ENCODE measurements around the gene LCOR. TPM values are rescaled to one million over a fixed set of nuclear protein-coding genes. Genes with fewer than 3 reads are reported as not detected.
A peak's percentile ranks its signal among the peaks of the same experiment; 100 is the strongest.

LCOR gene
- total RNA-seq, 3 donors from 2014 or later (not counting 1 experiment from before 2014, with no cell fraction given): 68.5 to 92.4 (median 87.7) TPM

GRCh38 chr10:96860631-96861277, 28.7 kb downstream of the LCOR start:
- Histone ChIP-seq H3K36me3 (ENCODE audit: control insufficient read depth, insufficient read depth, low read length) (peaks cover 8% of the 10 kb centered on the region), H3K27ac (ENCODE audit: low read length) (no peak overlapping the region)
- 90% methylated on average over 5 of the region's 5 CpGs for WGBS (ENCODE audit: insufficient coverage)

GRCh38 chr10:96863922-96864543, 31.9 kb downstream of the LCOR start:
- TF ChIP-seq CTCF (IDR thresholded peaks at IDR 0.05): no peak
- peaks cover 5% of the 10 kb centered on the region for H3K36me3 ChIP-seq (ENCODE audit: control insufficient read depth, insufficient read depth, low read length)
- ATAC-seq (peak in 1 of 3 donors; percentile 47), DNase-seq (no peak)
- no peaks in the 10 kb centered on the region for H3K27me3 ChIP-seq (ENCODE audit: control insufficient read depth, insufficient read depth, low read length)
- peaks cover 49 to 56% of the 10 kb centered on the region in 2 donors for H3K4me1 Mint-ChIP-seq
- no peak overlapping the region for H3K4me3 ChIP-seq (ENCODE audit: low read length)
- no peaks in the 10 kb centered on the region for H3K27me3 Mint-ChIP-seq (ENCODE audit: low read depth in 2 of 2)
- H3K9me3 ChIP-seq (ENCODE audit: control insufficient read depth, insufficient read depth, low read length): no peaks in the 10 kb centered on the region
- H3K36me3 Mint-ChIP-seq: no peaks in the 10 kb centered on the region
- H3K27ac ChIP-seq (ENCODE audit: low read length): no peak overlapping the region
- H3K9me3 Mint-ChIP-seq: no peaks in the 10 kb centered on the region
- 86% methylated on average over 1 of the region's 3 CpGs for WGBS (ENCODE audit: insufficient coverage)
- H3K4me1 ChIP-seq (ENCODE audit: control insufficient read depth, insufficient read depth, low read length): peaks cover 2% of the 10 kb centered on the region
- H3K4me3 Mint-ChIP-seq: no peak overlapping the region
- intact Hi-C loops (cut with micrococcal nuclease): no loop called here
- peak overlapping the region; percentile 19 to 56 for H3K27ac Mint-ChIP-seq

More at GRCh38 chr10:96860631-96861277, 28.7 kb downstream of the LCOR start:
- intact Hi-C loops (cut with micrococcal nuclease): no loop called here
- no peak for TF ChIP-seq CTCF (IDR thresholded peaks at IDR 0.05)
- H3K36me3 Mint-ChIP-seq: no peaks in the 10 kb centered on the region
- H3K27me3 Mint-ChIP-seq (ENCODE audit: low read depth in 2 of 2): no peaks in the 10 kb centered on the region
- H3K9me3 Mint-ChIP-seq: no peaks in the 10 kb centered on the region
- no peak for DNase-seq
- Histone ChIP-seq H3K4me1 (ENCODE audit: control insufficient read depth, insufficient read depth, low read length) (peaks cover 9% of the 10 kb centered on the region), H3K27me3 (ENCODE audit: control insufficient read depth, insufficient read depth, low read length) (no peaks in the 10 kb centered on the region), H3K4me3 (ENCODE audit: low read length) (no peak overlapping the region), H3K9me3 (ENCODE audit: control insufficient read depth, insufficient read depth, low read length) (no peaks in the 10 kb centered on the region)
- peaks cover 69 to 79% of the 10 kb centered on the region in 2 donors for H3K4me1 Mint-ChIP-seq
- H3K27ac Mint-ChIP-seq: peak overlapping the region; percentile 0 to 34
- H3K4me3 Mint-ChIP-seq: no peak overlapping the region
- no peak for ATAC-seq

- no peaks in the 10 kb centered on the region for H3K27me3 Mint-ChIP-seq (ENCODE audit: low read depth in 2 of 2)
- Histone ChIP-seq H3K27ac (ENCODE audit: low read length) (no peak overlapping the region), H3K9me3 (ENCODE audit: control insufficient read depth, insufficient read depth, low read length) (no peaks in the 10 kb centered on the region), H3K36me3 (ENCODE audit: control insufficient read depth, insufficient read depth, low read length) (no peaks in the 10 kb centered on the region), H3K4me1 (ENCODE audit: control insufficient read depth, insufficient read depth, low read length) (peaks cover 6% of the 10 kb centered on the region), H3K4me3 (ENCODE audit: low read length) (no peak overlapping the region), H3K27me3 (ENCODE audit: control insufficient read depth, insufficient read depth, low read length) (no peaks in the 10 kb centered on the region)
- no peak for TF ChIP-seq CTCF (IDR thresholded peaks at IDR 0.05)
- ATAC-seq: no peak
- no peak overlapping the region for H3K4me3 Mint-ChIP-seq
- H3K36me3 Mint-ChIP-seq: no peaks in the 10 kb centered on the region
- no peak for DNase-seq
- peak overlapping the region; percentile 64 to 76 for H3K27ac Mint-ChIP-seq
- H3K4me1 Mint-ChIP-seq: peaks cover 58 to 67% of the 10 kb centered on the region in 2 donors
- no peaks in the 10 kb centered on the region for H3K9me3 Mint-ChIP-seq
- intact Hi-C loops (cut with micrococcal nuclease): no loop called here
Measured at GRCh38 chr10:96873086-96873485, 41.0 kb downstream of the LCOR start.

Data from natural killer cell (primary cell).